ENCODE measurements around the gene CYB5D1. TPM values are rescaled to one million over a fixed set of nuclear protein-coding genes. Genes with fewer than 3 reads are reported as not detected.

The CYB5D1 gene
- total and polyA plus RNA-seq, 2 donors from 2014 or later = 14.3 to 20.4 TPM

- intact Hi-C loops (cut with DNase I) = no loop called here
Measured at GRCh38 chr17:7875804-7876370, 18.1 kb downstream of the CYB5D1 start.

GRCh38 chr17:7878234-7878633, 20.4 kb downstream of the CYB5D1 start:
- Histone ChIP-seq H3K9ac (ENCODE audit: low read length in 3 of 3) (no peak overlapping the region), H3K27ac (ENCODE audit: low read depth in 2 of 2, low read length in 2 of 2) (no peak overlapping the region), H3K4me1 (ENCODE audit: control insufficient read depth in 2 of 3, insufficient read depth in 2 of 3, low read depth in 1 of 3, low read length in 3 of 3) (peaks cover 0 to 8% (median 6%) of the 10 kb centered on the region in 3 donors), H3K9me3 (ENCODE audit: control insufficient read depth in 2 of 3, insufficient read depth in 1 of 3, low read length in 3 of 3) (no peaks in the 10 kb centered on the region), H3K36me3 (ENCODE audit: control insufficient read depth in 2 of 3, insufficient read depth in 3 of 3, low read length in 3 of 3) (peaks cover 0 to 14% (median 6%) of the 10 kb centered on the region in 3 donors), H3K4me3 (ENCODE audit: low read length in 3 of 3) (no peak overlapping the region), H3K27me3 (ENCODE audit: control insufficient read depth, insufficient read depth, low read length) (no peaks in the 10 kb centered on the region)
- no peak for TF ChIP-seq CTCF (IDR thresholded peaks at IDR 0.05; ENCODE audit: borderline replicate concordance, extremely low read depth, insufficient read depth)
- intact Hi-C loops (cut with DNase I) = no loop called here
- FAIRE-seq (no peak), DNase-seq (no peak)

More at GRCh38 chr17:7875804-7876370, 18.1 kb downstream of the CYB5D1 start:
- no peak for FAIRE-seq
- H3K27me3 ChIP-seq (ENCODE audit: control insufficient read depth, insufficient read depth, low read length) = no peaks in the 10 kb centered on the region
- H3K9me3 ChIP-seq (ENCODE audit: control insufficient read depth in 2 of 3, insufficient read depth in 1 of 3, low read length in 3 of 3) = no peaks in the 10 kb centered on the region
- peaks cover 0 to 8% (median 6%) of the 10 kb centered on the region in 3 donors for H3K36me3 ChIP-seq (ENCODE audit: control insufficient read depth in 2 of 3, insufficient read depth in 3 of 3, low read length in 3 of 3)
- TF ChIP-seq CTCF (IDR thresholded peaks at IDR 0.05; ENCODE audit: borderline replicate concordance, extremely low read depth, insufficient read depth) = no peak
- no peak overlapping the region for H3K9ac ChIP-seq (ENCODE audit: low read length in 3 of 3)
- H3K4me3 ChIP-seq (ENCODE audit: low read length in 3 of 3) = no peak overlapping the region
- H3K4me1 ChIP-seq (ENCODE audit: control insufficient read depth in 2 of 3, insufficient read depth in 2 of 3, low read depth in 1 of 3, low read length in 3 of 3) = no peaks in the 10 kb centered on the region
- no peak overlapping the region for H3K27ac ChIP-seq (ENCODE audit: low read depth in 2 of 2, low read length in 2 of 2)
- DNase-seq = no peak

GRCh38 chr17:7880076-7880868, 22.5 kb downstream of the CYB5D1 start:
- no peak for TF ChIP-seq CTCF (IDR thresholded peaks at IDR 0.05; ENCODE audit: borderline replicate concordance, extremely low read depth, insufficient read depth)

More at GRCh38 chr17:7880076-7880868, 22.5 kb downstream of the CYB5D1 start:
- intact Hi-C loops (cut with DNase I) = no loop called here
- H3K36me3 ChIP-seq (ENCODE audit: control insufficient read depth in 2 of 3, insufficient read depth in 3 of 3, low read length in 3 of 3) = peaks cover 0 to 9% (median 6%) of the 10 kb centered on the region in 3 donors
- FAIRE-seq (no peak), DNase-seq (no peak)
- H3K9me3 ChIP-seq (ENCODE audit: control insufficient read depth in 2 of 3, insufficient read depth in 1 of 3, low read length in 3 of 3) = no peaks in the 10 kb centered on the region
- H3K27me3 ChIP-seq (ENCODE audit: control insufficient read depth, insufficient read depth, low read length) = no peaks in the 10 kb centered on the region
- no peak overlapping the region for H3K9ac ChIP-seq (ENCODE audit: low read length in 3 of 3)
- no peak overlapping the region for H3K27ac ChIP-seq (ENCODE audit: low read depth in 2 of 2, low read length in 2 of 2)
- H3K4me1 ChIP-seq (ENCODE audit: control insufficient read depth in 2 of 3, insufficient read depth in 2 of 3, low read depth in 1 of 3, low read length in 3 of 3) = peaks cover 0 to 8% (median 6%) of the 10 kb centered on the region in 3 donors
- H3K4me3 ChIP-seq (ENCODE audit: low read length in 3 of 3) = no peak overlapping the region
